Measurements from ENCODE around the gene KRT35.

Gene KRT35

DNA sequence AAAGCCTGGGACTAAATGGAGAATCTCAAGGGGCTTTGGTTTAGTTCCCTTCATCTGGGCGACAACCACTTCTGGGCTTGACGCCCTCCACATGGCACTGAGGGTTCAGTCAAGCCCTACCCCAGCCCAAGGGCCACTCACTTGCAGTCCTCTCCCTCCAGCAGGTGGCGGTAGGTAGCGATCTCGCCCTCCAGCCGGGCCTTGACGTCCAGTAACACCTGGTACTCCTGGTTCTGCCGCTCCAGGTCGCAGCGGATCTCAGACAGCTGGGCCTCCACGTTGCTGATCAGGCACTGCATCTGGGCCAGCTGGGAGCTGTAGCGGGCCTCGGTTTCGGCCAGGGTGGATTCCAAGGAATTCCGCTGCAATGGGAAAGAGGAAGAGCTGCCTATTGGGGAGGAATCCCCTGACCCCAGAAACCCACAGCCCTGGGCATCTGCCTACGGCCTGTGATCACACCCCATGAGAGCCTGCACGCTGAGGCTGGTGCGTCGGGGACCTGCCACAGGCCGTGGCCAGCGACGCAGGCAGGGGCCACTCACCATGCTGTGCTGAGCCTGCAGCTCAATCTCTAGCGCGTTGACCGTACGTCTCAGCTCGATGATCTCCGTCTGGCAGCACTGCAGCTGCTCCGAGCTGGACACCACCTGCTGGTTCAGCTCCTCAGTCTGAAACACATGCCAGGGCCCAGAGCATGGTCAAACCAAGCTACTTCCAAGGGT lies 6.0 kb upstream of the KRT35 start:
- no peak for DNase-seq

DNA sequence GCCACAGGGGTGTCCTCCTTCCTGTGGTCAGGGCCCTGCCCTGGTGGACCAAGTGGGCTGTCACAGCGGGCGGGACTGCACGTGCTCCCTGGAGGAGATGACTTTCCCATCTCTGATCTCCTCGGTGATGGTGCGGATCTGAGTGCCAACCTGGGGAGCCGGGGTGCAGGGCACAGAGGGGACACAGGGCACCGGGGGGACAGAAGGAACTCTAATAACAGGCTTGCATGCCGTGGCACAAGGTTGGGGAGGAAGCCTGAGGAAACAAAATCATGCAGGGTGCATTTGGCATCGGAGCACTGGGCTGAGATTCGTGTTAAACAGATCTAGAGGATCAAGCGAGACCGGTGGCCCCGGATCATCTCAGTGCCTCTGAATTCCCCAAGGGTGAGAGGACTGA lies 5.4 kb upstream of the KRT35 start:
- DNase-seq: no peak

DNA sequence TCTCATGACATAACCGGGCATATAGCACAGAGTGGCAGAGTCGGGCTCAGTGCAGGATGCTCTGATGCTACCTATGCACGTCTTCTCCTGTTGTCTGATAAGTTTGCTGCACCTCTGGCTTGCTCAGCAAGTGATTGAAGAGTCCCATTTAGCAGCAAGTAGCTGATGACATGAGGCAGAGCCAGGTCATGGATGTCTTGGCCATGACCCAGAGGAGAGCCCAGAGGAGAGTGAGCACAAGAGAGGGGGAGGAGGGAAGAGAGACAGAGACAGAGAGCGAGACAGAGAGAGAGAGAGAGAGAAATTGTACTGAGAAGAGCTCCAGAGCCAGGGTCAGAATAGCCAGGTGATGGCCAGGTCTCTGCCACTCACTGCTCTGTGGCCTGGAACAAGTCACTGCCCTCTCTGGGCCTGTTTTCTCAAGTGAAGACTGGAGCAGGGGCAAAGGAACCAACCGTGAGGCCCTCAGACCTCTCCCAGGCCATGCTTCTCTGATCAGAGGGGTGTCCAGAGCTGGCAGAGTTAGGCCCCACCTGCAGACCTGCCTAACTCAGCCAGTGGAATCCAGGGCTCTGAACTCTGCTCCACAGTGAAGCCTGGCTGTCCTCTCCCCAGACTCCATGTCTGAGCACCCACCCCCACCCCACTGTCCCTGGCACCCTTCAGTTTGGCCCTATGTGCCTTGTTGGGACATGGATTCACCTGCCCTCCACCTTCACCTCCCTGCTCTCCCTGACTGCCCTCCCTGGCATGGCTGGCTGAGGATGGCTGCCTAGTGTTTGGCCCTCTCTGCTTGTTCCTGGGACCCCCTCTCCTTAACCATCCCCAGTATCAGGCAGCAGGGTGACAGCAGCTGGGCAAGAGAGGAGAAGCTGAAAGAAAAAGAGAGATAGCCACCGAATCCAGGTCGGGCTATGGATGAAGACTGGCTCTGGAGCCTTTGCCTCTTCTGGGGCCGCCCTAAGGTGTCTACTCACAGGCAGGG lies 4.3 kb upstream of the KRT35 start:
- no peak for DNase-seq

DNA sequence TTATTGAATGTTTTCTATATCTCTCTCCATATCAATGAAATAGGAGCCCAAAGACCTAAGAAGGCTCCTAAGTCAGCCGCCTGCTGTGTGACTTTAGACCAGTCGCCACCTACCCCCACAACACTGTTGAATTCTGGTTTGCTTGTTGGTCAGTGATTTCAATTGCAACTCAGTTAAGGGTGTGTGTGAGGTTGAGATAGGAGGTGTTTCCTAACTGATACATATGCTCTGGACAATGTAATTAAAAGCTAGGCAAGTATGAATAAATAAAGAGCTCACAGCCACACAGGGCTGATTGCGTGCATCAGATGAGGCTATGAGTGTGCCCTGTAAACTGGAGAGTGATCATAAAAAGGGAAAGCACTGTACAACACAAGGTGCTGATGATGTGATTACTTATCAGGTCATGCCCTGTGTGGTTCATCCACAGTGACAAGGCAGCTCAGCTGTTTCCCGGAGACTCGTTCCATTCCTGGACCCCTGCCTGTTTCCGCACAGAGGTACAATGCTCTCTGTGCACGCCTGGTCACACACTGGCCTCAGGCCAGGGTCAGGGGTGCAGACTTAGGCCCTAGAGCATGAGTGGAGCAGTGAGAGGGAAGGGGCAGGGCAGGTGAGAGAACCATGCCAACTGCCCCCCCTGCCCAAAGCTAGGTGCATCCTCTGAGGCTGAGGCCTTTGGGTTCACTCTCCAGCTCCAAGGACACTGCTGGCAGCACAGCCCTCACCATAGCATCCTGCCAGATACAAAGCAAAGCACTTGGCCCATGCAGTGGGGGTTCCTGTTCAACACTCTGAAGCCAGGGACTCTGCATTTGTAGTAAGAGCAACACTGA lies 3.3 kb upstream of the KRT35 start:
- DNase-seq: no peak

DNA sequence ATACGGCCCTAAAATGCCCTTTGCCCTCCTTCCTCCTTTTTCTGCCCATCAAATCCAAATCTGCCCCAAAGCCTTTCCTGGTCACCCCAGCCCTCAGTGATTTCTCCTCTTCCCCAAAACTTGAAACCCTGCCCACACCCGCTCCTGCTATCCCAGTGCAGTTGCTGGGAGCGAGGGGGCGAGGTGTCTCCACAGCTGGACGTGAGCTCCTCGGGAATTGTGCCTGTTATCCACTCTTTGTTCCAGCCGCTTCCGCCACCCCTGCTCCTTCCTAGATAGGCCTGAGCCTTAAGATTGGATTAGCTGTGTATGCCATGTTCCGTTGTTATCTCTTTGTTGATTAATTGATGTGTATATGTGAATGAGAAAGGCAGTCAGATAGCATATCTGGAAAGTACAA lies 2.6 kb upstream of the KRT35 start:
- no peak for DNase-seq

DNA sequence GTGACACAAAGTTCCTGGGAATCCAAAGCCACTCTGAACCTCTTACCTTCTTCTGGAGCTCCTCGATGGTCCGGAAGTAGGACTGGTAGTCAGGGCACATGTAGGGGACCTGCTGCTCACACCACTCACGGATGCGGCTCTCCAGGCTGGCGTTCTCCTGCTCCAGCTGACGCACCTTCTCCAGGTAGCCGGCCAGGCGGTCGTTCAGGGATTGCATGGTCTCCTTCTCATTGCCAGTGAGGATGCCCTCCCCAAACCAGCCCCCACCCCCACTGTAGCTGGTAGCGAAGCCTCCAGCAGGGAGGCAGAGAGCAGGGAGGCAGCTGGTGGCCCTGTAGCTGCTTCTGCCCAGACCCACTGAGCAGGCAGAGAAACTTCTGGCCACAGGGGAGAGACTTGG lies 370 bp downstream of the KRT35 start:
- DNase-seq: no peak

DNA sequence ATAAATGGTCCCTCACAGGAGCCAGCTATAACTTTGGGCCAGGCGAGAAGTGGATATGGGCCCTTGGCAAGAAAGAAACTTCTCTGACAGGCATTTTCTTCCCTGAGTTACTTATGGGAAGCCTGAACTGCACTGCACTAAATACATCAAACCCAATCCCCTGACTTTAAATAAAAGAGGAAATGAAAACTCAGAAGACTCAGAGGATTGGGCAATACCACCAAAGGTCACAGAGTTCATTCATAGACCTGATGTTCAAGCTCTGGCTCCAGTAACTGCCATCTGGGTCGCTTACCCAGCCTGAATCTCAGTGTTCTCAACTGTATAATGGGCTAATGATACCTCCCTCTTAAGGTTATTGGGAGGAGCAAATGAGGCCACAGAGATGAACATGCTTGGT lies 815 bp downstream of the KRT35 start:
- DNase-seq: no peak

DNA sequence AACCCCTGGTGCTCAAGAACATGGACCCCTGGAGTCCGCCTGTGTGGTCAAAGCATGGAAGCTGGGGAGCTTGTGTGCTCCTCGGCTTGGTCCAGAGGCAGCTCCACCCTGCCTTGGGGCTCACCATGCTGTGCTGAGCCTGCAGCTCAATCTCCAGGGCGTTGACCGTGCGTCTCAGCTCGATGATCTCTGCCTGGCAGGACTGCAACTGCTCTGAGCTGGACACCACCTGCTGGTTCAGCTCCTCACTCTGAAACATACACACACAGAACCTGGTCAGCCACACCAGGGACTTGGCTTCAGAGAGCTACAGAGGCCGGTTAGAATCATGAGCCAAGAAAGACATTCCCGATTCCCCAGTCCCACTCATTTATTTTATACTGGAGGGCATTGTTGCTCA lies 2.7 kb downstream of the KRT35 start:
- DNase-seq: no peak

DNA sequence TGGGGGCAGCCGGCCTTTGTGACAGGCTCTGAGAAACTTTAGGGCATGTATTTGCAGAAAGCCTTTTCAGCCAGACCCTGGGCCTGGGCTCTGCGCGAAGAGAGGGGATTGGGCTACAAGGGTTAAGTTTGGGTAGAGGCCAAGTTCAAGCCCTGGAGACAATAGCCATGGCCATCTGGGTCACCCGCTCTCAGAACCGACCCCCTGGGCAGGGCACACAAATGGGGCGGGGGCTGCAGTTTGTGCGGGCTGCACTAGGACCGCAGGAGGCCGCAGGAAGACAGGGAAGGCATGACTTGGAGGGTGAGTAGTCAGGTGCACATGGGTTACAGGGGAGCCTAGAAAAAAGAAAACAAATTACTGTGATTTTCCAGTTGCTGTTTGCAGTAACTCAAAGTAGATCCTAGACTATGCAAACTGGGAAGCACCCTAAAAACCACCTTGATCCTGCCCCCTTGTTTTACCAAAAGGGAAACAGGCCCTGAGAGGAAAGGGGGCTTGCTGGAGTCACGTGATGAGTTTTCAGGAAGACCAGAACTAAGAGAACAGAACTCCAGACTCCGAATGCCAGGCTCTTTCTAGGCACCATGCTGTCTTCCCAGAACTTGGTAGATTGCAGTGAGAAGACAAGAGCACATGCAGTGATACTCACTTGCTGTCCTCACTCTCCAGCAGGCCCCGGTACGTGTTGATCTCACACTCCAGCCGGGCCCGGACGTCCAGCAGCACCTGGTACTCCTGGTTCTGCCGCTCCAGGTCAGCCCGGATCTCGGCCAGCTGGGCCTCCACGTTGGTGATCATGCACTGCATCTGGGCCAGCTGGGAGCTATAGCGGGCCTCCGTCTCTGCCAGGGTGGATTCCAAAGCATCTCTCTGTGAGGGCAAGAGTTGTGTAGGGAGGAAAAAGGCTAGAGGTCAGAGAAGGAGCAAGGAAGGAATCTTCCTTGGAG lies 3.8 kb downstream of the KRT35 start:
- no peak for DNase-seq

DNA sequence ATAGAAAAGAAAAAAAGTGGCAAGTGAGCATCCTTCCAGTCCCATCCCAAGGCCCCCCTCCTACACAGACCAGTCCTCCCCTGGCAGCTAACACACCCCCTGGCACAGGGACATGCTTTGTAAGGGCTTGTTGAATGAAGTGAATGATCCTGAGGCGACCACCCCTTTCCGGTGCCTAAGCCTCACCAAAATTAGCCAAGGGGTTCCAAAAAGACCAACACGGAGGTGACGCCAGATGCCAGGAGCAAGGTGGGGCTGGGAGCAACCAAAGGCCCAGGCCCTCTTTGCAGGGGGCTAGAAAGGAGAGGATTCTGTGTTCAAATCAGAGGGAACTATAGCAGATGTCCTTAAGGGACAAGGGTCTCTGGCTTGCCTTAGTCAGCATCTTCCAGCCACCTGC lies 5.5 kb downstream of the KRT35 start:
- DNase-seq: no peak

DNA sequence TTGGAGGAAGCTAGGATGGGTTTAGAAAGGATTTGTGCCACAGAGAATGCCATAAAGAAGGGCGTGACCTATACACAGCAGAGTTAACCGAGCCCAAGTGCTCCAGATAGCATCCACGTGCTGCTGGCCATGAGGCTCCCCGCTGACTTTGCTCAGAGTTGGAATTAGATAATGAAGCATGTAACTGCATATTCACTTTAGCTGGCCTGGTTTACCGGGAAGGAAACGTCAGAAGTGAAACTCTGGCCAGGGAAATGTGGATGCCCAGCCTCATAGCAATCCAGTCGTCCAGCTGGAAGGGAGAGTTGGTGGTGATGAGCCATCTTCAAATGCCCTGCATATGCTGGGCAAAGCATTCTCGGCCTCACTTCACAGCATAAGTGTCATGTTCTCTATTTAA lies 6.1 kb downstream of the KRT35 start:
- DNase-seq: no peak

DNA sequence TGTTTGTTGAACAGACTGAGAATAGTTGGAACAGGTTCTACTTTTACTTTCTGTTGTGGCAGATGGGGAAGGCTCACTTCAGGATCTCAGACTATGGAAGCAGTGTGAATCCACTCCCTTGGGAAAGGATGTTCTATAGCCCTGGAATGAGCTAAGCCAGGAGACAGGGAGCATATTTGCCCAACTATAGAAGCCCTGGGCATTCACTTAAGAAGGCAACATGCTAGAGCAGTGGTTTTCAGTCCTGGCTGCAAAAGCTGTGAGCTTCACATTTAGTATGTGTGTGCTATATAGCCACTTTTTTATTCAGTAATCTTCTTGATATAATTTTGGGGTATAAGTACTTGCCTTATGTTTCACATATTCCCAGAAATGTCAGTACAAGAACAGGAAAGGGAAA lies 12.6 kb downstream of the KRT35 start:
- DNase-seq: no peak

DNA sequence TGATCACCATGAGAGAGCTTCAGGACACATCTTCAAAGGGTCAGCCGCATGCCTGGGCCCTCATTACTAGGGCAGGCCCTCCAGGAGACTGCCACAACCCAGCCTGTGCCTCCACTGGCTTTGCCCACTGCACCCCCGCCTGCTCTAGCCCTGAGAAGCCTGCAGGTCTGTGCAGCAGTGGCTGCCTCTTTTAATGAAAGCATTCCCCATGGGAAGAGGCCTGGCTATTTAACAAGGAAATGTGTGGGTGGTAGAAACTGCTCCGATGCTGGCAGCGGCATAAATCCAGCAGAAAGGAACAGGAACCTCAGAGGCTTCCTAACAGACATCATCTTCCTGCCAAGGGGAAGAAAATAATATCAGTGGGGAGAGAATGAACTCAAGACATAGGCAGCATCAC lies 13.4 kb downstream of the KRT35 start:
- no peak for DNase-seq

DNA sequence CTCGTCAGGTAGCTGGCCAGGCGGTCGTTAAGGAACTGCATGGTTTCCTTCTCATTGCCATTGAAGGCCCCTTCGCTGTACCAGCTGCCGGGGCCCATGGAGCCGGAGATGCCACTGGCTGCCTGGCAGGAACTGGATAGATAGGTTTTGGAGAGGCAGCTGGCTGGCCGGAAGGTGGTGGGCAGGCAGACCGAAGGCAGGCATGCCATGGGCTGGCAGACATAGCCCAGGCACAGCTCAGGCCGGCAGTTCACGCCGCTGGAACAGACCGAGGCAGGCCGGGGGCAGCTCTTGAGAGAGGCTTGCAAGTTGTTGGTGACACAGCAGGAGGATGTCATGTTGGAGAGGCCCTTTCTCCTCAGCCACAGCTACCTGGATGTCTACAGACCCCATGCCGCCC lies 14.0 kb downstream of the KRT35 start, which contains the start of gene KRT32:
Gene KRT32, minus strand, starts transcription at position 399 of the 400 bp plus-strand sequence. Its CDS starts 61 bp downstream, at position 338.
- DNase-seq: no peak

DNA sequence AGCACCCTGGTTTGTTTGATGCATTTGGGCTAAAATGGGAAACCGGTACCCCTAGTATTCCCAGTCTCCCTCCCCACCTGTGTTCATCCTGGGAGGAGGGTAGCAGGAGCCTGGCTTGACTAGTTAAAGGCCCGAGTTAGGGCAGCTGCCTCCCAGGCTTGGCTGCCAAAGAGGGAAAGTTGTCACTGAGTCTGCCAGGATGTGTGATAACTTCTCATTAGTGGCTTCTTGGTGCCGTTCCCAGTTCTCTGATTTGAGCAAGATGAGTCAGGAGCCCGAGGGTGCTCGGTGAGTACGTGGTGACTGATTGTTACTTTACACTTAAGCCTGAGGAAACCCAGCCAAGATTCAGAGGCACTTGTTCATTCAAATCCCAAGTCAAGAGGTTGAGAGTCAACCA lies 16.3 kb downstream of the KRT35 start:
- DNase-seq: no peak

DNA sequence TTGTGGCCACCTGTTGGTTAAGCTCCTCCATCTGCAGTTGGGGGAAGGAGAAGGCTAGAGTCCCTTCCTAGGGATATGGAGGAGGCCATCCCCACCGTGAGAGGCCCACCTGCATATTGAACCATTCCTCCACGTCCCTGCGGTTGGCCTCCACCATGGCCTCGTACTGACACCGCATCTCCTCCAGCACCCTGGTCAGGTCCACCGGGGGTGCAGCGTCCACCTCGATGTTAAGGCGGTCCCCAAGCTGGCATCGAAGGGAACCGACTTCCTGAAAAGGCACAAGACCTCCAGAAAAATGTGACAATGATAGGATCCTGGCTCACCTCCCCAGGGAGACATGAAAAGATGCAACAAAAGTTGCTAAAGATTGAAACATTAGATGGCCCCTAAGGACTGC lies 16.8 kb downstream of the KRT35 start:
- DNase-seq: no peak

DNA sequence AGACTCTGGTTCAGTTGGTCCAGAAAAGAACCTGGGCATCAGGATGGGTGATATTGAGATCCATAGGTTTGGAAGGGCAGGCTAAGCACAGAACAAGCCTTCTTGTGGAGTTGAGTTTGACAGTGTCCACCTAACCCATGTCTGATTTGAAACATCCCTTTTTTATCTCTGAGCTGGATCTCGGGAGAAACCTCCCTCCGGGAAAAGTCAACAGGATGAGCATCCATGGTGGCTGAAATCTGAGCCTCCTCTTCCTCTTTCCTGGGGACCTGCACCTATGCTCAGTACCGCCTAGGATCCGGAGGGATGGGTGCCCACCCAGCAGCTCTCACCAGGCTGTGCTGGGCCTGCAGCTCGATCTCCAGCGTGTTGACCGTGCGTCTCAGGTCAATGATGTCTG lies 17.2 kb downstream of the KRT35 start:
- DNase-seq: no peak

DNA sequence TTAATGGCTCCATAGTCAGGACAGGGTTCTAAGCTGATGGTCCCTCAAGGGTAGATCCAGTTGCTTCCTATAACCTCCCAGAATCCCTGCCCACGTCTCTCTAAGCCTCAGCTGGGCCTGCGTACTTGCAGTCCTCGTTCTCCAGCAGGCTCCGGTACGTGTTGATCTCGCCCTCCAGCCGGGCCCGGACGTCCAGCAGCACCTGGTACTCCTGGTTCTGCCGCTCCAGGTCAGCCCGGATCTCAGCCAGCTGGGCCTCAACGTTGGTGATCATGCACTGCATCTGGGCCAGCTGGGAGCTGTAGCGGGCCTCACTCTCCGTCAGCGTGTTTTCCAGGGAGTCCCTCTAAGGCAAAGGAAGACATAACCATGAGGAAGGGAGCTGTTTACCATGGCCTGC lies 18.2 kb downstream of the KRT35 start:
- DNase-seq: no peak

DNA sequence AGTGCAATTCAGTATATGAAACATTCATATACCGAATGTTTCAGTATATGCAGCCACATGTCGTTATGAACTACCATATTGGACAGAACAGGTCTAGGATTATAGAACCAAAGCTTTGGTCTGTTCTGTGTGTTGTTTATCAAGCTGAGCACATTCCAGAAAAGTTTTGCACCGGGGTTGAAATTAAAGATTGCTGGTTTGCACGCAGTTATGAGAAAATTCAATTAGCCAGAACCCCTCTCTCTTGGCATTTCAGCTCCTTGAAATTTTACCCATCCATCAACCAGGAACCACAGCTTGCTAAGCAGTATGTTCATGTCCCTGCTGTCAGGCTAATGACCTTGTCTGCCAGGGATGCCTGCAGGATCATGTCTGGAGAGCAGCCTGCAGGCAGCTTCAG lies 23.3 kb downstream of the KRT35 start:
- DNase-seq: no peak

DNA sequence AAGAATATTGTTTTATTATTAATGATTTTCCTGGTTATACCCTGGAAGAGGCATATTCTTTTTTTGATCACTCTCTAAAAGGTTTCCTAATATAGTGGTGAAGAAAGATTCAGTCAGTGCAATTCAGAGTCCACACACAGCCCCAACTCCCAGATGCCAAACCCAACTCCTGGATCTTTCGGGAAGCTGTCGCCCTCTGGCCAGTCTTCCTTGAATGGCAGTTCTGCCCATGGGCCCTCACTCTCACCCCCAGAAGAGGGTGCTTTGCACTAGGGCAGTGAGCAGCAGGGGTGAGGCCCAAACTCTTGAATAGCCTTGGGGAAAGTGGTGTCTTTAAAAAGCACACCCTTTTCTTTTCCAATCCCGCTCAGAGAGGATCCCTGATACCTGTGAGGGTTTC lies 24.7 kb downstream of the KRT35 start:
- no peak for DNase-seq

DNA sequence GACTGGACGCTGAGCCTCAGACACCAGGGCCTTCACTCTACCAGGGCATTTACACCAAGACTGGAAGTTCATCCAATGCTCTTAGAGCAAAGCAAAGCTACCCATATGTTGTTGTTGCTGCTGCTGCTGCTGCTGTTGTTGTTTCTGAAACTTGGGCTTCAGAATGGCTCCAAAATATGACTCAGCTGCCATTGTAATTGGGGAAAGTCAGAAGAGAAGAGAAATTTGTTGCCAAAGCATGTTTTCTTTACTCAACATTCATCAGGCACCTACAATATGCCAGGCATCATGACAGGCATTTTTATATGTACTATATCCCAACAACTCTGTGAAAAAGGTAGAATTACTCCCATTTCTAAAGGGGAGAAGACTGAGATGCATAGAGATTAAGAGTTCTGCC lies 25.7 kb downstream of the KRT35 start:
- DNase-seq: no peak

DNA sequence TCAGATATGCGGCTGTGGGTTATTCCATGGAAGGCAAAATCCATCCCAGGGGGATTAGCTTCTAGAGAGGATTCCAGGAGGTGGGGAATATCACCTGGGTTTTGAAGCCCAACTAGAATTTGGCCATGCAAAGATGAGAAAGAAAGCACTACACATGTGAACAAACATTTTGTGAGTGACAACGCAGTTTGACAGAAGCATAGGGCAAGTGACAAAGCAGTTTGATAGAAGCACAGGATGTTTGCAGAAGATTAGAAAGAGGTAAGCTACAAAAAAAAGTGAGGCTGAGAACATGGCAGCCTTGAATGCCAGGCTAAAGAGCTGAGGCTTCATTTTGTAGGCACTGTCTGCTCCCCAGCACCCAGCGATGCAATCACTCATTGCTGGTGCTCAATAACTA lies 27.9 kb downstream of the KRT35 start:
- no peak for DNase-seq

Measured in NCI-H510A treated with DMSO at 0.1 percent for 48 hours (cell line).